Measurements from ENCODE around the gene GGT1. TPM values are rescaled to one million over a fixed set of nuclear protein-coding genes. Genes with fewer than 3 reads are reported as not detected.

Gene GGT1
- total RNA-seq, 4 donors from 2014 or later: 4.1 to 9.6 TPM; not detected in 2

DNA sequence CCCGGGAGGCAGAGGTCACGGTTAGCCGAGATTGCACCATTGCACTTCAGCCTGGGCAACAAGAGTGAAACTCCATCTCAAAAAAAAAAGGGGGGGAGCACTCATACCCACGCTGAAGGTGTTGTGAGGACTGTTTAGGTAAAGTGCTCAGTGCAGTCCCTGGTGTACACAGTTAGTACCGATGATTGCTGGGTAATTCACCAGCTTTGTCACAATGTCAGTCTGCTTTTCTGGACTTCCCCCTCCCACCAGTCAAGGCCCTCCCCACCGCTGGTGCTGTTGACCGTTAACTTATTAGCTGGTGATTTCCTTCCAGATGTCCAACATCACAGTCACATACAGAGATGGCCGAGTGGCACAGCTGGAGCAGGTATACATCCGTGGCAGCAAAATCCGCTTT lies 35.3 kb upstream of the GGT1 start:
- Histone ChIP-seq H3K4me3 (no peak overlapping the region), H3K27ac (no peak overlapping the region), H3K4me1 (peaks cover 0 to 9% of the 10 kb centered on the region in 2 donors), H3K9me3 (no peaks in the 10 kb centered on the region), H3K36me3 (no peaks in the 10 kb centered on the region), H3K27me3 (no peaks in the 10 kb centered on the region)
- TF ChIP-seq, protein P1, sequence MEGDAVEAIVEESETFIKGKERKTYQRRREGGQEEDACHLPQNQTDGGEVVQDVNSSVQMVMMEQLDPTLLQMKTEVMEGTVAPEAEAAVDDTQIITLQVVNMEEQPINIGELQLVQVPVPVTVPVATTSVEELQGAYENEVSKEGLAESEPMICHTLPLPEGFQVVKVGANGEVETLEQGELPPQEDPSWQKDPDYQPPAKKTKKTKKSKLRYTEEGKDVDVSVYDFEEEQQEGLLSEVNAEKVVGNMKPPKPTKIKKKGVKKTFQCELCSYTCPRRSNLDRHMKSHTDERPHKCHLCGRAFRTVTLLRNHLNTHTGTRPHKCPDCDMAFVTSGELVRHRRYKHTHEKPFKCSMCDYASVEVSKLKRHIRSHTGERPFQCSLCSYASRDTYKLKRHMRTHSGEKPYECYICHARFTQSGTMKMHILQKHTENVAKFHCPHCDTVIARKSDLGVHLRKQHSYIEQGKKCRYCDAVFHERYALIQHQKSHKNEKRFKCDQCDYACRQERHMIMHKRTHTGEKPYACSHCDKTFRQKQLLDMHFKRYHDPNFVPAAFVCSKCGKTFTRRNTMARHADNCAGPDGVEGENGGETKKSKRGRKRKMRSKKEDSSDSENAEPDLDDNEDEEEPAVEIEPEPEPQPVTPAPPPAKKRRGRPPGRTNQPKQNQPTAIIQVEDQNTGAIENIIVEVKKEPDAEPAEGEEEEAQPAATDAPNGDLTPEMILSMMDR (IDR thresholded peaks at IDR 0.05): no peak
- no peak for TF ChIP-seq POLR2A (IDR thresholded peaks at IDR 0.05)
- DNase-seq: no peak
- intact Hi-C loops (cut with DNase I; ENCODE audit: low total_unique reads): no loop called here

GRCh38 chr22:24571266-24571665 lies 31.7 kb upstream of the GGT1 start:
- DNase-seq: no peak
- Histone ChIP-seq H3K4me1 (no peaks in the 10 kb centered on the region), H3K4me3 (no peak overlapping the region), H3K9me3 (no peaks in the 10 kb centered on the region), H3K36me3 (no peaks in the 10 kb centered on the region), H3K27me3 (no peaks in the 10 kb centered on the region), H3K27ac (no peak overlapping the region)
- intact Hi-C loops (cut with DNase I; ENCODE audit: low total_unique reads): no loop called here
- TF ChIP-seq, protein P1 (IDR thresholded peaks at IDR 0.05): no peak
- no peak for TF ChIP-seq POLR2A (IDR thresholded peaks at IDR 0.05)

- Histone ChIP-seq H3K27ac (no peak overlapping the region), H3K9me3 (no peaks in the 10 kb centered on the region), H3K36me3 (no peaks in the 10 kb centered on the region), H3K4me1 (no peaks in the 10 kb centered on the region), H3K4me3 (no peak overlapping the region), H3K27me3 (no peaks in the 10 kb centered on the region)
- TF ChIP-seq POLR2A (IDR thresholded peaks at IDR 0.05): no peak
- TF ChIP-seq, protein P1 (IDR thresholded peaks at IDR 0.05): no peak
- intact Hi-C loops (cut with DNase I; ENCODE audit: low total_unique reads): no loop called here
- no peak for DNase-seq
Measured at GRCh38 chr22:24576778-24577177, 26.2 kb upstream of the GGT1 start.

- H3K27me3 ChIP-seq: no peaks in the 10 kb centered on the region
- TF ChIP-seq POLR2A (IDR thresholded peaks at IDR 0.05): no peak
- TF ChIP-seq, protein P1 (IDR thresholded peaks at IDR 0.05): no peak
- H3K9me3 ChIP-seq: no peaks in the 10 kb centered on the region
- H3K4me1 ChIP-seq: no peaks in the 10 kb centered on the region
- H3K36me3 ChIP-seq: no peaks in the 10 kb centered on the region
- no peak for DNase-seq
- intact Hi-C loops (cut with DNase I; ENCODE audit: low total_unique reads): no loop called here
- peak overlapping the region; percentile 57 to 67 for H3K27ac ChIP-seq
- H3K4me3 ChIP-seq: no peak overlapping the region
Measured at GRCh38 chr22:24578355-24579257, 24.4 kb upstream of the GGT1 start.

DNA sequence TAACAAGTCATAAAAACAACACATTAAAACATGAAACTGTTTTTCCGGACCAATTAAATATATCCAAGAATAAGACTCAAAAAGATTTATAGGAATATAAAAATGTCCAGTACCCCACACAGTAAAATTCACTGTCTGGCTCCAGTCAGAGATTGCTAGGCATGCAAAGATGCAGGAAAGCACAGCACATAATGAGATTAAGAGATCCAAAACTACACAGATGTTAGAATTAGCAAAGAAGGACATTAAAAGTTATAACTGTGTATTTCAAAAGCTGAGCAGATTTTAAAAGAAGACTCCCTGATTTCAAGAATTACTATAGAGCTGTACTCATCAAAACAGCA lies 23.8 kb upstream of the GGT1 start:
- no peaks in the 10 kb centered on the region for H3K9me3 ChIP-seq
- H3K4me1 ChIP-seq: no peaks in the 10 kb centered on the region
- DNase-seq: no peak
- H3K4me3 ChIP-seq: no peak overlapping the region
- H3K36me3 ChIP-seq: no peaks in the 10 kb centered on the region
- intact Hi-C loops (cut with DNase I; ENCODE audit: low total_unique reads): no loop called here
- peak overlapping the region; percentile 57 to 67 for H3K27ac ChIP-seq
- TF ChIP-seq POLR2A (IDR thresholded peaks at IDR 0.05): no peak
- TF ChIP-seq, protein P1 (IDR thresholded peaks at IDR 0.05): no peak
- H3K27me3 ChIP-seq: no peaks in the 10 kb centered on the region
